HCT116 (cell line): ENCODE measurements around the gene GATAD2B. TPM values are rescaled to one million over a fixed set of nuclear protein-coding genes. Genes with fewer than 3 reads are reported as not detected.

ENCODE experiments used
- ATAC-seq: fragments of 200-7000 bp; cut with Tn5 transposase; 2 replicates; pipeline ENCODE4 v1.9.1; 2020; ENCODE audit warnings: mild to moderate bottlenecking, moderate library complexity
- BruUV-seq: library from RNA; stranded (reverse); fragments of 400-500 nt; replicated peaks from 2 replicates; lab custom pipeline; 2021; lab: Mats Ljungman, UMichigan
- CTCF ChIA-PET: fragments of 300-600 bp; sonication (Branson Sonifier 250); formaldehyde crosslinking; loops from one replicate; lab custom pipeline; 2021; ENCODE audit warnings: antibody characterized with exemption; lab: Charles Lee
- POLR2A ChIA-PET: fragments of 300-600, 350-600 bp; sonication (Branson Sonifier 250); formaldehyde crosslinking; loops from one replicate; lab custom pipeline; 2021; ENCODE audit warnings: antibody characterized with exemption; lab: Charles Lee
- RAD21 ChIA-PET, 2 experiments: fragments of 300-600 bp; sonication (Branson Sonifier 250); formaldehyde crosslinking; loops; one replicate each; lab custom pipeline; 2023; ENCODE audit warnings: low total read pairs in 2 of 2; ENCODE audit not compliant: uncharacterized antibody in 2 of 2, unreplicated experiment in 2 of 2, low non-redundant PET in 1 of 2; lab: Charles Lee
- DNase-seq: peaks from one replicate; pipeline ENCODE4 v3.0.0-alpha.2; 2010; ENCODE audit warnings: low read depth, low spot score
- H2AFZ ChIP-seq: fragments of 200-600 bp; shearing (Covaris generic), sonication (generic); 2 replicates; pipeline ENCODE4 v1.6.1; 2017; ENCODE audit warnings: low read depth, mixed run types, mixed read lengths, antibody characterized with exemption, low read length; ENCODE audit not compliant: poor library complexity, severe bottlenecking
- H3K27ac ChIP-seq: 2 replicates; pipeline ENCODE4 v1.5.1; 2012; ENCODE audit warnings: low read depth, low read length
- H3K27me3 ChIP-seq: fragments of 200-600 bp; sonication (generic); 2 replicates; pipeline ENCODE4 v1.6.1; 2016; ENCODE audit warnings: mixed run types, low read length, mixed read lengths; ENCODE audit not compliant: insufficient read depth
- H3K36me3 ChIP-seq, 2 experiments: fragments of 200-500 bp in 1 of 2; fragments of 200-600 bp in 1 of 2; sonication (Bioruptor generic) in 1 of 2; sonication (generic) in 1 of 2; 2 replicates each; pipeline versions ENCODE4 v1.5.1 to v1.6.1; 2014 to 2016; ENCODE audit warnings: low read length in 2 of 2, inconsistent platforms in 1 of 2, mixed read lengths in 1 of 2, mixed run types in 1 of 2; ENCODE audit not compliant: insufficient read depth in 2 of 2, control insufficient read depth in 1 of 2
- H3K4me1 ChIP-seq, 2 experiments: fragments of 200-600 bp in 1 of 2; sonication (generic) in 1 of 2; 2 replicates each; pipeline versions ENCODE4 v1.5.1 to v1.6.1; 2012 to 2017; ENCODE audit warnings: low read length in 2 of 2, inconsistent platforms in 1 of 2, mild to moderate bottlenecking in 1 of 2, mixed read lengths in 1 of 2, mixed run types in 1 of 2, moderate library complexity in 1 of 2; ENCODE audit not compliant: insufficient read depth in 2 of 2, control insufficient read depth in 1 of 2
- H3K4me2 ChIP-seq: fragments of 200-600 bp; sonication (generic); 2 replicates; pipeline ENCODE4 v1.6.1; 2017; ENCODE audit warnings: mixed run types, low read length, mixed read lengths
- H3K4me3 ChIP-seq, 2 experiments: fragments of 200-600 bp in 1 of 2; sonication (generic) in 1 of 2; replicated peaks in 1 of 2; 2 replicates each; pipeline ENCODE4 v1.5.1; 2011 to 2016; ENCODE audit warnings: low read length in 2 of 2, control low read depth in 1 of 2, low read depth in 1 of 2, mild to moderate bottlenecking in 1 of 2, mixed read lengths in 1 of 2, mixed run types in 1 of 2
- H3K79me2 ChIP-seq: fragments of 200-600 bp; sonication (generic); 2 replicates; pipeline ENCODE4 v1.6.1; 2017; ENCODE audit warnings: mild to moderate bottlenecking, mixed run types, low read length, moderate library complexity, mixed read lengths; ENCODE audit not compliant: insufficient read depth
- H3K9ac ChIP-seq: fragments of 200-600 bp; sonication (generic); 2 replicates; pipeline ENCODE4 v1.6.1; 2016; ENCODE audit warnings: low read length, mixed read lengths
- H3K9me2 ChIP-seq: fragments of 200-600 bp; sonication (generic), shearing (Covaris generic); 2 replicates; pipeline ENCODE4 v1.6.1; 2017; ENCODE audit warnings: mixed run types, mild to moderate bottlenecking, moderate library complexity; ENCODE audit not compliant: insufficient read depth
- H3K9me3 ChIP-seq, 2 experiments: fragments of 200-500 bp in 1 of 2; fragments of 200-600 bp in 1 of 2; sonication (Bioruptor generic) in 1 of 2; sonication (generic) in 1 of 2; 2 replicates each; pipeline ENCODE4 v1.6.1; 2014 to 2017; ENCODE audit warnings: low read length in 2 of 2, mixed read lengths in 2 of 2, inconsistent platforms in 1 of 2, low read depth in 1 of 2, mild to moderate bottlenecking in 1 of 2, mixed run types in 1 of 2, moderate library complexity in 1 of 2; ENCODE audit not compliant: control insufficient read depth in 1 of 2, insufficient read depth in 1 of 2
- H4K20me1 ChIP-seq: fragments of 200-600 bp; sonication (generic), shearing (Covaris generic); 2 replicates; pipeline ENCODE4 v1.6.1; 2017; ENCODE audit warnings: mixed run types, mild to moderate bottlenecking, moderate library complexity; ENCODE audit not compliant: insufficient read depth
- CBX3 ChIP-seq: IDR thresholded peaks from 2 replicates; pipeline ENCODE4 v1.6.1; 2012; ENCODE audit warnings: low read depth
- EGR1 ChIP-seq: IDR thresholded peaks from 2 replicates; pipeline ENCODE4 v1.6.1; 2012; ENCODE audit warnings: low read depth
- EZH2 ChIP-seq: fragments of 200-600 bp; sonication (generic); IDR thresholded peaks from 2 replicates; pipeline ENCODE4 v1.6.1; 2017; ENCODE audit warnings: antibody characterized with exemption, mixed run types
- FOSL1 ChIP-seq: IDR thresholded peaks from 2 replicates; pipeline ENCODE4 v1.6.1; 2012; ENCODE audit warnings: low read depth
- JUND ChIP-seq: IDR thresholded peaks from 2 replicates; pipeline ENCODE4 v1.6.1; 2012
- MAX ChIP-seq: IDR thresholded peaks from 2 replicates; pipeline ENCODE4 v1.6.1; 2012
- POLR2A ChIP-seq: IDR thresholded peaks from 2 replicates; pipeline ENCODE4 v1.7.0; 2011; ENCODE audit warnings: borderline replicate concordance; ENCODE audit not compliant: insufficient read depth, insufficient read length; ENCODE audit errors: extremely low read depth
- TCF7L2 ChIP-seq: IDR thresholded peaks from 2 replicates; pipeline ENCODE4 v1.7.0; 2011; ENCODE audit warnings: borderline replicate concordance, inconsistent platforms; ENCODE audit not compliant: insufficient read depth, insufficient read length; ENCODE audit errors: extremely low read depth
- ZBTB33 ChIP-seq: IDR thresholded peaks from 2 replicates; pipeline ENCODE4 v1.6.1; 2011; ENCODE audit warnings: mild to moderate bottlenecking, low read length, moderate library complexity; ENCODE audit not compliant: insufficient replicate concordance; ENCODE audit errors: extremely low read depth
- intact Hi-C: fragments of 100-400 bp; cut with micrococcal nuclease; formaldehyde crosslinking; loops from 2 replicates; pipeline ENCODE4 v1.10.0; 2022
- total RNA-seq: library from RNA; stranded (reverse); gene quantifications from one replicate; pipeline ENCODE4 v1.2.1, GENCODE V29; 2021; ENCODE audit not compliant: unreplicated experiment

The GATAD2B gene
- total RNA-seq, 1 experiment from 2014 or later: 50.2 TPM

GRCh38 chr1:153764310-153764709 is 158.5 kb downstream of the GATAD2B start:
- Histone ChIP-seq H3K9me3 (no peaks in the 10 kb centered on the region), H3K4me2 (no peak overlapping the region), H3K4me1 (no peaks in the 10 kb centered on the region), H3K36me3 (peaks cover 39 to 47% of the 10 kb centered on the region in 2 experiments), H3K4me3 (no peak overlapping the region), H2AFZ (no peak overlapping the region), H3K79me2 (no peaks in the 10 kb centered on the region), H3K9me2 (no peaks in the 10 kb centered on the region), H3K9ac (no peak overlapping the region), H3K27ac (no peak overlapping the region), H4K20me1 (no peaks in the 10 kb centered on the region), H3K27me3 (no peaks in the 10 kb centered on the region)
- DNase-seq (no peak), ATAC-seq (no peak)
- ChIA-PET CTCF (no interaction called here), RAD21 (no interaction called here), POLR2A (no interaction called here)
- TF ChIP-seq MAX (no peak), ZBTB33 (no peak), POLR2A (no peak), FOSL1 (no peak), CBX3 (no peak), JUND (no peak)
- intact Hi-C loops: no loop called here
- BruUV-seq: no TSS peak

GRCh38 chr1:153763365-153764225 is 159.2 kb downstream of the GATAD2B start:
- intact Hi-C loops: no loop called here
- TF ChIP-seq TCF7L2: no peak
- no peak for TF ChIP-seq EGR1
- no peak for TF ChIP-seq MAX
- no peak for TF ChIP-seq EZH2
- peaks cover 40 to 44% of the 10 kb centered on the region in 2 experiments for H3K36me3 ChIP-seq
- CTCF ChIA-PET: no interaction called here
- no peak for DNase-seq
- no peaks in the 10 kb centered on the region for H4K20me1 ChIP-seq
- H3K27me3 ChIP-seq: no peaks in the 10 kb centered on the region
- H3K9ac ChIP-seq: no peak overlapping the region
- H2AFZ ChIP-seq: no peak overlapping the region
- POLR2A ChIA-PET: no interaction called here
- no peak for ATAC-seq
- H3K79me2 ChIP-seq: no peaks in the 10 kb centered on the region
- H3K9me3 ChIP-seq: no peaks in the 10 kb centered on the region
- no peaks in the 10 kb centered on the region for H3K4me1 ChIP-seq
- no TSS peak for BruUV-seq
- H3K4me3 ChIP-seq: no peak overlapping the region
- no peaks in the 10 kb centered on the region for H3K9me2 ChIP-seq
- RAD21 ChIA-PET: no interaction called here
- H3K4me2 ChIP-seq: no peak overlapping the region
- no peak overlapping the region for H3K27ac ChIP-seq
